Measurements from ENCODE around the gene SPTBN1. TPM values are rescaled to one million over a fixed set of nuclear protein-coding genes. Genes with fewer than 3 reads are reported as not detected.

The SPTBN1 gene
- total RNA-seq, 1 experiment from 2014 or later: 202 TPM

DNA sequence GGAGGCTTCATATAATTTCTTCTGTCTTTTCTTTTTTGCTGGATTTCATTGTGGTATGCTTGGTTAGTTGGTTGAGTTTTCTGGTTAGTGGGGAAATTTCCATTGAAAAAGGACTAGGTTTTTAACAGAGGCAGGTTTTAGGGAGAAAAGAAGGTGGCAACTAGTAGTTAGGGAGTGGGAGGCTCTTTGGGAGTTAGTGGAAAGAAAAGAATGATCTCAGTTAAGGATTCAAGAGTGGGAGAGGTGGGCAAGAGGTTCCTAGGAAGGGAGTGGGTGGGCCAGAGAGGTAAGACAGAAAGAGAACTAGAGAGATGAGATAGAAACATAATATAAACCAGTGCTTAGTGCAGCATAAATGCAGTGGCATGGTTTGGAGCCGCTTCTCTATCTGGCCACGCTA lies 96.9 kb downstream of the SPTBN1 start:
- POLR2A ChIA-PET (ENCODE audit: unreplicated experiment): no interaction called here
- Histone ChIP-seq H3K27me3 (ENCODE audit: low read length) (no peaks in the 10 kb centered on the region), H3K9me3 (ENCODE audit: low read length) (no peaks in the 10 kb centered on the region), H3K79me2 (ENCODE audit: low read length) (peaks cover 16% of the 10 kb centered on the region), H3K9ac (ENCODE audit: low read length) (no peak overlapping the region), H3K9me2 (replicated peaks; ENCODE audit: low read length) (no peaks in the 10 kb centered on the region), H3K36me3 (ENCODE audit: low read depth, low read length) (no peaks in the 10 kb centered on the region), H3K4me3 (ENCODE audit: low read length) (no peak overlapping the region), H3K4me2 (ENCODE audit: low read length) (no peak overlapping the region), H3K27ac (ENCODE audit: low read length) (no peak overlapping the region), H2AFZ (ENCODE audit: low read length) (no peak overlapping the region), H3F3A (ENCODE audit: low read length, unreplicated experiment) (no peaks in the 10 kb centered on the region), H3K4me1 (ENCODE audit: insufficient read depth, low read length) (peaks cover 34% of the 10 kb centered on the region), H4K20me1 (ENCODE audit: low read length) (no peaks in the 10 kb centered on the region)
- ATAC-seq (no peak), DNase-seq (no peak)
- CTCF ChIA-PET: no interaction called here
- intact Hi-C loops (cut with micrococcal nuclease): no loop called here
- TF ChIP-seq EZH2phosphoT487 (IDR thresholded peaks at IDR 0.05; ENCODE audit: borderline replicate concordance, low read length): no peak
- TF ChIP-seq, protein P1, sequence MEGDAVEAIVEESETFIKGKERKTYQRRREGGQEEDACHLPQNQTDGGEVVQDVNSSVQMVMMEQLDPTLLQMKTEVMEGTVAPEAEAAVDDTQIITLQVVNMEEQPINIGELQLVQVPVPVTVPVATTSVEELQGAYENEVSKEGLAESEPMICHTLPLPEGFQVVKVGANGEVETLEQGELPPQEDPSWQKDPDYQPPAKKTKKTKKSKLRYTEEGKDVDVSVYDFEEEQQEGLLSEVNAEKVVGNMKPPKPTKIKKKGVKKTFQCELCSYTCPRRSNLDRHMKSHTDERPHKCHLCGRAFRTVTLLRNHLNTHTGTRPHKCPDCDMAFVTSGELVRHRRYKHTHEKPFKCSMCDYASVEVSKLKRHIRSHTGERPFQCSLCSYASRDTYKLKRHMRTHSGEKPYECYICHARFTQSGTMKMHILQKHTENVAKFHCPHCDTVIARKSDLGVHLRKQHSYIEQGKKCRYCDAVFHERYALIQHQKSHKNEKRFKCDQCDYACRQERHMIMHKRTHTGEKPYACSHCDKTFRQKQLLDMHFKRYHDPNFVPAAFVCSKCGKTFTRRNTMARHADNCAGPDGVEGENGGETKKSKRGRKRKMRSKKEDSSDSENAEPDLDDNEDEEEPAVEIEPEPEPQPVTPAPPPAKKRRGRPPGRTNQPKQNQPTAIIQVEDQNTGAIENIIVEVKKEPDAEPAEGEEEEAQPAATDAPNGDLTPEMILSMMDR (conservative IDR thresholded peaks at IDR 0.05; ENCODE audit: low read depth, low read length): no peak
- TF ChIP-seq EZH2 (IDR thresholded peaks at IDR 0.05; ENCODE audit: low read length, unreplicated experiment): no peak
- no TSS peak for BruUV-seq (replicated peaks)

DNA sequence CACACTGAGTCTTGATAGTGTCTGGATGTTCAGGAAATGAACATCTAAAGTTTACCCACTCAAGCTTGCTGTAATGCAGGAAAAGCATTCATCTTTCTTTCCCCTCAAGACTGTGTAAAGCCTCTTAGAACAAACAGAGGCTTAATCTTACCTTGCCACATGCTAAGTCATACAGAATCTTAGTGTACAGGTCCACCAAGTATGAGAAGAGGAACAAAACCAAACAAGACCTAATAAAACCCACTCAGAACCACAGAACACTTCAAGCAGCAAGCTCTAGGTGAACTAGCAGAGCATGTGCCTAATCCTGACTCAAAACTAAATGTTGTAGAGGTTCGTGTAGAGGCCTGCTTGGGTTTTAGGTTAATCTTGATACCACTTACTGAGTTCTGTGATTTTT lies 97.6 kb downstream of the SPTBN1 start:
- no peak for TF ChIP-seq EZH2phosphoT487 (IDR thresholded peaks at IDR 0.05; ENCODE audit: borderline replicate concordance, low read length)
- no peak for TF ChIP-seq EZH2 (IDR thresholded peaks at IDR 0.05; ENCODE audit: low read length, unreplicated experiment)
- TF ChIP-seq, protein P1 (conservative IDR thresholded peaks at IDR 0.05; ENCODE audit: low read depth, low read length): no peak
- no peak overlapping the region for H2AFZ ChIP-seq (ENCODE audit: low read length)
- H4K20me1 ChIP-seq (ENCODE audit: low read length): no peaks in the 10 kb centered on the region
- DNase-seq: no peak
- no peaks in the 10 kb centered on the region for H3F3A ChIP-seq (ENCODE audit: low read length, unreplicated experiment)
- no peak overlapping the region for H3K27ac ChIP-seq (ENCODE audit: low read length)
- H3K9me2 ChIP-seq (replicated peaks; ENCODE audit: low read length): no peaks in the 10 kb centered on the region
- no peaks in the 10 kb centered on the region for H3K9me3 ChIP-seq (ENCODE audit: low read length)
- intact Hi-C loops (cut with micrococcal nuclease): no loop called here
- H3K4me2 ChIP-seq (ENCODE audit: low read length): no peak overlapping the region
- BruUV-seq (replicated peaks): no TSS peak
- no peak overlapping the region for H3K4me3 ChIP-seq (ENCODE audit: low read length)
- no peak for ATAC-seq
- H3K9ac ChIP-seq (ENCODE audit: low read length): no peak overlapping the region
- H3K36me3 ChIP-seq (ENCODE audit: low read depth, low read length): no peaks in the 10 kb centered on the region
- H3K4me1 ChIP-seq (ENCODE audit: insufficient read depth, low read length): peaks cover 34% of the 10 kb centered on the region
- POLR2A ChIA-PET (ENCODE audit: unreplicated experiment): no interaction called here
- H3K27me3 ChIP-seq (ENCODE audit: low read length): no peaks in the 10 kb centered on the region
- peaks cover 22% of the 10 kb centered on the region for H3K79me2 ChIP-seq (ENCODE audit: low read length)
- CTCF ChIA-PET: no interaction called here

DNA sequence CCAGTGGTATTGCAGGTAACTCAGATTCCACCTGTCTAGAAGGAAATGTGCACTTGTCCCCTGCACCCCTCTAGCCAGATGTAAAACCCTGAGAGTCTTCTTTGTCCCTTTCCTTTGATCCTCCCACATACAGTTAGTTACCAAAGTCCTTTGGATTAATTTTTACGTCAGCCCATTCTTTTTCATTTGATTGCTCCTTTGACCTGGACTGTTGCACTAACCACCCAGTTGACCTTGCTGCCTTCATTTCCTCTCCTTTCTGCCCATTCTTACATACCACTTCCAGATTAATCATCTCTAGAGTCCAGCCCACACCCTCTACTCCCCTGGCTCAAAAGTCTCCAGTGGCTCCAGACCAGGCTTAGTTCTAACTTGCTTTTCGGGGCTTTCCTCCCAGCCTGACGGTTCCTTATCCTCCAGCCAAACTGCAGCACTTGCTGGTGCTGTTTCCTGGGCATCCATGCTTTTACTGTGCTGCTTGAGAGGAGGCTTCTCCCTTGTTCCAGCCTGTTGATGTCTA lies 99.3 kb downstream of the SPTBN1 start:
- Histone ChIP-seq H3K27me3 (ENCODE audit: low read length) (no peaks in the 10 kb centered on the region), H3K4me1 (ENCODE audit: insufficient read depth, low read length) (peaks cover 29% of the 10 kb centered on the region), H2AFZ (ENCODE audit: low read length) (no peak overlapping the region), H3K9me2 (replicated peaks; ENCODE audit: low read length) (no peaks in the 10 kb centered on the region), H3K9ac (ENCODE audit: low read length) (no peak overlapping the region), H3K36me3 (ENCODE audit: low read depth, low read length) (no peaks in the 10 kb centered on the region), H3K4me3 (ENCODE audit: low read length) (no peak overlapping the region), H3K4me2 (ENCODE audit: low read length) (0 out of 2 replicates have a peak overlapping the region, but pooled peaks have one; percentile 25), H3K27ac (ENCODE audit: low read length) (no peak overlapping the region), H3K9me3 (ENCODE audit: low read length) (no peaks in the 10 kb centered on the region), H3F3A (ENCODE audit: low read length, unreplicated experiment) (no peaks in the 10 kb centered on the region), H4K20me1 (ENCODE audit: low read length) (no peaks in the 10 kb centered on the region; the same call in 1 of the 2 replicates), H3K79me2 (ENCODE audit: low read length) (peaks cover 38% of the 10 kb centered on the region)
- DNase-seq (no peak), ATAC-seq (no peak)
- ChIA-PET CTCF (no interaction called here), POLR2A (ENCODE audit: unreplicated experiment) (no interaction called here)
- BruUV-seq (replicated peaks): no TSS peak
- intact Hi-C loops (cut with micrococcal nuclease): no loop called here
- TF ChIP-seq EZH2 (IDR thresholded peaks at IDR 0.05; ENCODE audit: low read length, unreplicated experiment): no peak
- TF ChIP-seq, protein P1 (conservative IDR thresholded peaks at IDR 0.05; ENCODE audit: low read depth, low read length): no peak
- no peak for TF ChIP-seq EZH2phosphoT487 (IDR thresholded peaks at IDR 0.05; ENCODE audit: borderline replicate concordance, low read length)

All from PC-3 (cell line).